HG02852 (cell line): ENCODE measurements around the gene LPGAT1.
A peak's percentile ranks its signal among the peaks of the same experiment; 100 is the strongest.
"Not testable (repeated sequence)": the region's sequence is repeated elsewhere in the genome, so short reads cannot be mapped to it uniquely, and the experiment has no call there.

Experiments used
- ATAC-seq: cut with Tn5 transposase; IDR thresholded peaks from one replicate; pipeline ENCODE4 v1.9.1; 2021; ENCODE audit warnings: mild to moderate bottlenecking, moderate library complexity; ENCODE audit not compliant: unreplicated experiment

LPGAT1 gene

DNA sequence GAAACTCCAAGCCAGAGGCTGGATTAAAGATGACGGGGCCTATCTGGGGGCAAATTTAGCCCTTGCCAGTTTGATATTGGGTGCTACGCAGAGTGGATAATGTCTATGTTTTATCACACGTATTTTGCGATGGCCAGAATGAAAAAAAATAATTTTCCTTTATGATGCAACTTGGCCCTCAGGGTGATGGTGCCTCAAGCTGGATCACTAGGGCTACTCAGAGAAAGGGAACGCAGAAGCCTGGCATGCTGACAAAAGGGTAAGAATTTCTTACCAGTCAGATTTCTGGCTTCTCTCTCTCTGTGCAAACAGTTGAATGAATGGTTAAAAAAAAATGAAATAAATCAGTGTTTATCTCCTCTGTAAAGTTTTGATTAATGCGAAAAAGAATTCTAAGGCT, 122.6 kb downstream of the LPGAT1 start:
- no peak for ATAC-seq

DNA sequence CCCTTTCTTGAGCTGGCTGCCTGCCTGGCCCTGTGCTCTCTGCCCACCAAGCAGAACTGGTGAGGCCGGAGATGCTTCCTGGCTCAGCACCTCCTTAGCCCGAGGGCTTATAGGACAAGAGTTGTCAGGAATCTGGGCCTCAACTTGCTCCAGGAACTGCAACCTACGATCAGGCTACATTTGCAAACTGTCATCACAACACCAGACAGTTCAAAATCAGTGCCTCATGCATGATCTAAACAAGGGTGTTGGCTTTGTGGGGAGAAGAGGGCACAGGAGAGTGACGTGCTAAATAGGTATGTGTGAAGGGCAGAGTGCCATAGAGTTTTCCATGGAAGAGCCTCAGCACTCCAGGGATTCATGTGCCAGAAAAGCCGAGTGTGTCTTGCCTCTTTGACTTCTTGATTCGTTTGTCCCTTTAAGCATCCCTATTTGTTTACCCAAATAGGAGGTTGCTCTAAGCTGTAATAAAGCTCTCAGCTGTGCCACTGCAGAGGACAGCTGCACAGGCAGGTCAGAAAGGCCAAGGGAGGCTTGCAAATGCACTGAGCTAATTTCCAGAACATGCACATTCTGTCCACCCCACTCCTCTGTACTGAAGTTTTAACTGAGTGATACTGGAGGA, 125.0 kb downstream of the LPGAT1 start:
- ATAC-seq, result no peak

DNA sequence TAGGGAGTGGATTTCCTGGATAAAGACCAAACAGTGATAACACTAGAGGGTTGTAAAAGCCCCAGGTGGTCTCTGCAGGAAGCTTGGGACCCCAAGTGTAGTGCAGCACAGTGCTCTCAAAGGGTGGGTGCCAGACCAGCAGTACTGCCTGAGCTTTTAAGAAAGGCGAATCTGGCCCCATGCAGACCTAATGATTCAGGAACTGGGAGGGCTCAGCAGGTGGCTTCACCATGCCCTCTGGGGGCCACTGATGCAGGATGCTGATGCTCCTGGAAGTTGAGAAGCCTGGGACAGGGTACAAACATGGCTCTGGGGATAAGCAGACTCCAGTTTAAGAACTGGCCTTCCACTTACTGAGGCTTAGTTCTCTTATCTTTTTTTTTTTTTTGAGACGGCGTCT, 126.0 kb downstream of the LPGAT1 start:
- no peak for ATAC-seq

DNA sequence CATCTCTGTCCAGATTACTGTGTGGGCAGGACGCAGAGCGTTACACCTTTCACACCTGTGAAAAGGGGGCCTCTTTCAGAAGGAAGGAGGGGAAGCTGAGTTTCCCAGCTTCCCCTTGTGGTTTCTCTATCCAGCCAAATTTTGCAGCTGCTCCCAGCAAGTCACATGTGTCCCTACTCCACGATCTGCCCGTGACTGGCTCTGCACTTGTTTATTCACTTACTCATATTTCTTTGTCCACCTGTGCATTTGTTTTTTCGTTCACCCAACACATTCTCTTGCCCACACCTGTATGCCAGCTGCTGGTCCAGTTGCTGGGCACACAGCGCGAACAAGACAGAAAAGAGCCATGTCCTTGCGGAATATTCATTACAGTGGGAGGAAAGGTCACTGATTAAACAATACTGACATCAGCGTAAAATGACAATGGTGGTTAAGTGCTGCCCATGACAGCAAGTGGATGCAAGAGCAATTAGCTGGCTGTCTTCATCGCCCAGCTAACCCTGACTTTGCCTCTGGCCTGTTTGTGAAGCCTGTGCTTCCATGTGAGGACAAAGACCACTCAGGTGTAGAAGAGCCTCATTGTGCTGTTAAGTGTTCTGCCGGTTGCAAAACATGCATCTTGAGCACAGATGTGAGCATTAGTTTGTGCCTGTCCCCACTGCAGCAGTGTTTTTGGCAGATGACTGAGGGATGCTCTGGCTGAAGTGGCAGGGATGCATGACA, 126.6 kb downstream of the LPGAT1 start:
- no peak for ATAC-seq

DNA sequence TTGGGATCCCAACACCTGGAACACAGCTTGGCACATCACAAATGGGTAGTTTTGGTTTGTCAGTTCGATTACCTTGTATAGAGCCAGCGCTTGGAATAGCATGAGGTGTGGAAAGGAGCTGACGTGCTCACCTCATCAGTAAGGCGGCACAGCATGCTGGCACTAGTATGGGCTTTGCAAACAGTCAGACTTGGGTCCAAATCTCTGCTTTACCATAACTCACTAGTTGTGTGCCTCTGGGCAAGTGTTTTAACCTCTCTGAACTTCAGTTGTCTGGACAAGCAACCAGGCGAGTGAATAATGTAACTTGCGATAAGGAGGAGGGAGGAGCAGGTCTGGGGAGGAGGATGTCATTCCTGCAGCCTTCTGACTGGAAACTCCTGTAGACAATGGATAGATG, 128.8 kb downstream of the LPGAT1 start:
- ATAC-seq, result no peak

DNA sequence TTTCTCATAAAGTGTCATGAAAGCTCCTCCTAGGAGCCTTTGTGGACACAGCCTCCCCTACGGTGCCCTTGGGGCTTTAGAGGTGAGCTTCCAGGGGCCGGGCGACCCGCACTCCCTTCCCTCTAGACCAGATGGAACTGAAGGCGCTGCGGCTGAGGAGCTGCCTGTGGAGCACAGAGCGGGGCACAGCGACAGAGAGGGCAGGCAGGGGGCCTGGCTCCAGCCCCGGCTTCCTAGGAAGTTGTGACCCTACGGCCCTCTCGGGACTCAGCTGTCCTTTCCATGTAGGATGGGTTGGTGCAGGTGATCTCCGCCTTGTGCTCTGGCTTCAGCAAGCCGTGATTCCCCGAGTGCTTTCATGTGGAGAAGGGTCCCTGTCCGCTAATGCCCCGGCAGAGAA, 131.5 kb downstream of the LPGAT1 start:
- no peak for ATAC-seq

DNA sequence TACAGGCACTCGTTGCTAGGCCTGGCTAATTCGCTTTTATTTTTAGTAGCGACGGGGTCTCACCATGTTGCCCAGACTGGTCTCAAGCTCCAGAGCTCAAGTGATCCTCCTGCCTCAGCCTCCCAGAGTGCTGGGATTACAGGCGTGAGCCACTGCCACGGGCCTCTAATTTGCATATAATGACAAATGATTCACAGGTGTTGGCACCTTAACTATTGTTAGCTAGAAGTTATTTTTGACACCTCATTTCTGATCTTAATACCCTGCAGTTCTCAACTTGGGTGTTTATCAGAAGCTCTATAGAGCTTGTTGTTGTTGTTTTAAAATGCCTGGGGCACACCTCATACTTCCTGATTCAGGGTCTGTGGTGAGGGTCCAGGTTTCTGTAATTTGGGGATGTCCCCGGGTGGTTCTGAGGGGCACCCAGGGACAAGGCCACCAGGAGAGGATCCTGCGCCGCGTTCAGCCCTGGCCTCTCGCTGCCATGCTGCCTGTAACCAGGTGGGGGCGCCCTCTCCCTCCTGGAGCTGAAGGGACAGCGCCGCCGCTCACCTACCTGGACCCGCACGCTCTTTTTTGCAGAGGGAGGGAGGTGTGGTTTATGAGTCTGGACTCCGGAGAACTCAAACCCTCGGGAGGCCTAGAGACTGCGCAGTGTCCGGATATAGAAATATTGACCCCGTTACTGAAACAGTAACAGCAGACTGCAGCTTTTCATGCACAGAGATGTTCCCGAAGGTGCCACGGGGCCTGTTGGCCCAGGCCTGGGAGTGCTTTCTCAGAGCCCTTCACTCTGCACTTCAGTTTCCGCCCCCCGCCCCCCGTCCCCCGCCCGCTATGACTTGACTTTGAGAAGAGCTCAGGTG, 132.2 kb downstream of the LPGAT1 start:
- peak; percentile 46 for ATAC-seq

DNA sequence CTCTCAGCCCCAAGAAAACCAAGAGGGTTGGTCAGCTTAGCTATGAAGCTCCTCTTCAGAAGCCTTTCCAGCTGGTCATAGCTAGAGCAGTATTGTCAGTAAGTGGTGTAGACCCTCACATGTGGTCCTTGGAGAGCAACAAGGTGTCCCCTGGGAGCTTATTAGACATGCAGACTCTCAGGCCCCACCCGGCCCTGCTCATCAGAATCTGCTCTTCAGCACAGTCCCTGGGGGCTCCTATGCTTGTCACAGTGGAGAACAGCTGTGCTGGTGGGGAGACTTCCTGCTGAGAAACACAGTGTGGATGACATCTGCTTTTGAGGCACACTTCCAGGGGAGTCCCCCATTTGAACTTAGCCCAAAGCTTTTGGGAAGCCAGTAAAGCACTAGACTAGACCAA, 133.2 kb downstream of the LPGAT1 start:
- peak; percentile 58 for ATAC-seq

DNA sequence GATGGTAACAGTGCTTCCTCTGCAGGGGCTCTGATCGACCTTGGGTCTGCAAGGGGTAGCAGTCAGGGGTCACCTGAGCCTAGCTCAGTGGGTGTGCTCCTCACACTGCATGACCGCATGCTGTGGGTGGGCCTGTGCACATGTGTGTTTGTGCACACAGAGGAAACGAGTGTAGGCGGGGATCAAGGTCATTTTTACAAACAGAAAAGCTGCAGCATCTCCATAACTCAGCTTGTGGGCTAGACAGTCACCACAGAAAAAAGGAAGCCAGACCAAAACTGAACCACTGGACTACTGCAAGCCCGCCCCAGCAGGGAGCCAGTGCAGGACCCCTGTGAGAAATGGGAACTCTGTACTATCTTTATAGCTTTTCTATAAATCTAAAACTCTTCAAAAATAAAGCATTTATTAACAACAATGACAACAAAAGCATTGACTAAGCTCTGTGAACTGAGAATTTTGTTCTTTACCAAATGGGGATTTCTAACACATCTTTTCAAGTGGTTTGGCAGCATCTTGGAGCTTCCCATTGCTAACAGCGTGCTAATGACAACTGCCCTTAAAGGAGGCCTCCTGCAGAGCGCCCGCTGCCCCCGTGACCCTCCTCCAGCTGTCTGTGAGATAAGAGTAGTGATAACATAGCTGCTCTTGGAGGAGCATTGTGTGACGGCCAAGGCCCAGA, 135.3 kb downstream of the LPGAT1 start:
- ATAC-seq, result peak; percentile 67

DNA sequence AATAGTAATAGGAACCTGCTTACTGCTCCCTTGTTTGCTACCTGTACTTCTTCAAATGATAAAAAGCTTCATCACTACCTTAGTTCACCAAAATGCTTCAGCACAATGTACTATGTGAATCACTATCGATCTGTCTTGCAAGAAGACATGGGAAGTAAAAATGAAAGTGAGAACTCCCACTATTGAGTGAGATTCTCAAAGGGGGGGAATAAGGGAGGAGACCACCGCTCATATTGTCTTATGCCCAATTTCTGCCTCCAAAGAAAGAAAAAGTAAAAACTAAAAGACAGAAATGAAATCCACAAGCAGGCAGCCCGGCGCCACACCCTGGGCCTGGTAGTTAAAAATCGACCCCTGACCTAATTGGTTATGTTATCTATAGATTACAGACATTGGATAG, 136.7 kb downstream of the LPGAT1 start:
- ATAC-seq, result not testable (repeated sequence)
